Urinary bladder (tissue), 4 donors: ENCODE results near the gene NDOR1. TPM values are rescaled to one million over a fixed set of nuclear protein-coding genes. Genes with fewer than 3 reads are reported as not detected.
"Not testable (repeated sequence)": the region's sequence is repeated elsewhere in the genome, so short reads cannot be mapped to it uniquely, and the experiment has no call there.

Source experiments
- DNase-seq: peaks from one replicate; pipeline ENCODE4 v3.0.0-alpha.2; 2015; ENCODE audit errors: extremely low spot score
- H3K27ac ChIP-seq: one replicate; pipeline ENCODE4 v1.5.1; 2013; ENCODE audit warnings: low read depth, mild to moderate bottlenecking, moderate library complexity
- H3K36me3 ChIP-seq: one replicate; pipeline ENCODE4 v1.6.1; 2013; ENCODE audit warnings: mild to moderate bottlenecking, moderate library complexity; ENCODE audit not compliant: insufficient read depth
- H3K4me1 ChIP-seq: one replicate; pipeline ENCODE4 v1.6.1; 2013; ENCODE audit warnings: mild to moderate bottlenecking, moderate library complexity; ENCODE audit not compliant: insufficient read depth
- H3K4me3 ChIP-seq: one replicate; pipeline ENCODE4 v1.5.1; 2013; ENCODE audit warnings: low read depth, low read length
- WGBS: extraction: QIAGEN DNeasy Blood & Tissue Kit; methylation state at CpG from one replicate; pipeline ENCODE4 v1.1.7; 2013; 5-methylcytosine and 5-hydroxymethylcytosine counted together
- polyA plus RNA-seq: library from polyadenylated mRNA; stranded (reverse); fragments of 200-250 nt; gene quantifications from one replicate; pipeline ENCODE4 v1.2.3, GENCODE V29; 2013
- small RNA-seq: library from RNA; depleted of rRNA; stranded (forward); fragments of <200 nt; gene quantifications from one replicate; pipeline ENCODE3, GENCODE V24; 2014
- total RNA-seq: library from RNA; depleted of rRNA; stranded (reverse); fragments of >200 nt; gene quantifications from one replicate; pipeline ENCODE4 v1.2.3, GENCODE V29; 2014
- donor health status: healthy with polysubstance abuse.
- donor health status: healthy.

The NDOR1 gene
- total and polyA plus RNA-seq, 2 donors: 3.2 to 10.4 TPM

DNA sequence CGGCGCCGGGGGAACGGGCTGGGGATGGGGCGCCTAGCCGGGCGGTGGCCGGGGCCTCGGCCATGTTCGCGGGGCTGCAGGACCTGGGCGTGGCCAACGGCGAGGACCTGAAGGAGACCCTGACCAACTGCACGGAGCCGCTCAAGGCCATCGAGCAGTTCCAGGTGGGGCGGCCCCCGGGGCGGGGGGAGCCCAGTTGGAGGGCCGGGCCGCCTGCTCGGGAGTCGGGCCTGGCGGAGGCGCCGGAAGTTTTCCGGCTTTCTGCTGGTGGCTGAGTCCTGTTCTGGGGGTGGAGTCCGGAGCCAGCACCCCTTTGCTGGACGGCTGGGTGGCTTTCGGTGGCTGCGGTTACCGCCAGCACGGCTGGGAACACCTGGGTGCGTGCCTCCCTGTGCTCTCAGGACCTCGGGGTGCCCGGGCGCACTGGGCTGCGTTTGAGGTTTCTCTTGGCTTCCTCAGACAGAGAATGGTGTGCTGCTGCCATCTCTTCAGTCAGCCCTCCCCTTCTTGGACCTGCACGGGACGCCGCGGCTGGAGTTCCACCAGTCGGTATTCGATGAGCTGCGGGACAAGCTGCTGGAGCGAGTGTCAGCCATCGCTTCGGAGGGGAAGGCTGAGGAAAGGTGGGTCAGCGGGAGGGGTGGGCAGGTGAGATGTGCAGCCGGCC is 50.1 kb downstream of the NDOR1 start:
- no peaks in the 10 kb centered on the region for H3K36me3 ChIP-seq
- peak overlapping the region; percentile 98 for H3K4me3 ChIP-seq
- WGBS: 2% methylated on average over 51 of the region's 51 CpGs
- no peaks in the 10 kb centered on the region for H3K4me1 ChIP-seq
- DNase-seq: no peak
- peak overlapping the region; percentile 70 for H3K27ac ChIP-seq

DNA sequence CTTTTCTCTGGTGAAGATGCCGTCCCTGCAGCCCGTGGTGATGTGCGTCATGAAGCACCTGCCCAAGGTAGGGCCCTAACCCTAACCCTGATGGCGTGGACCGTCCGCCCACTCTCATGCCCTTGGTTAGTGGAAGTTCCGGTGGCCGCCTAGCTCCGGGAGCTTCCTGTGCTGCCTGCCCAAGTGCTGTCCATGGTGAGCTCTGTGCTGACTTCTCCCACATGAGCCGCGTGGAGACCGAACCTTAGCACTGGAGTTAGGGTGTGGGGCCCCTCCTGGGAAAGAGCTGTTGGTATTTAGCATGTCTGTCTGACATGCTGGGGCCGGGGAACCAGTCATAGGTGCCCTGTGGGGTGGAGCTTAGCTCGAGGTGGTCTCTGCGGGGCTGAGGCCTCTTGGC is 50.9 kb downstream of the NDOR1 start:
- DNase-seq: no peak
- Histone ChIP-seq H3K36me3 (no peaks in the 10 kb centered on the region), H3K4me3 (peak overlapping the region; percentile 98), H3K27ac (no peak overlapping the region), H3K4me1 (no peaks in the 10 kb centered on the region)
- 84% methylated on average over 15 of the region's 15 CpGs for WGBS

DNA sequence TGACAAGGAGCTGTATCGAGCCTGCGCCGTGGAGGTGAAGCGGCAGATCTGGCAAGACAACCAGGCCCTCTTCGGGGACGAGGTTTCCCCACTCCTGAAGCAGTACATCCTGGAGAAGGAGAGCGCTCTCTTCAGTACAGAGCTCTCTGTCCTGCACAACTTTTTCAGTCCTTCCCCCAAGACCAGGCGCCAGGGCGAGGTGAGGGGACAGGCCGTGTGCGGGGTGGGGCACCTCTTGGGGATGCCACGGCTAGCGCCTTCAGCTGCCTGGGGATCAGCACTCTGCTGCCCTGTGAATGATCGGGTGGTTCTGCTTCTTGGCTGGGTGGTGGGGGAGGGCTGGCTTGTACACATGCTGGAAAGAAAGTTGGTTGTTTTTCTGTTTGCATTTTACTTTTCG is 51.4 kb downstream of the NDOR1 start:
- H3K4me3 ChIP-seq: no peak overlapping the region
- no peaks in the 10 kb centered on the region for H3K36me3 ChIP-seq
- H3K27ac ChIP-seq: no peak overlapping the region
- H3K4me1 ChIP-seq: no peaks in the 10 kb centered on the region
- WGBS: 95% methylated on average over 15 of the region's 15 CpGs
- DNase-seq: no peak

DNA sequence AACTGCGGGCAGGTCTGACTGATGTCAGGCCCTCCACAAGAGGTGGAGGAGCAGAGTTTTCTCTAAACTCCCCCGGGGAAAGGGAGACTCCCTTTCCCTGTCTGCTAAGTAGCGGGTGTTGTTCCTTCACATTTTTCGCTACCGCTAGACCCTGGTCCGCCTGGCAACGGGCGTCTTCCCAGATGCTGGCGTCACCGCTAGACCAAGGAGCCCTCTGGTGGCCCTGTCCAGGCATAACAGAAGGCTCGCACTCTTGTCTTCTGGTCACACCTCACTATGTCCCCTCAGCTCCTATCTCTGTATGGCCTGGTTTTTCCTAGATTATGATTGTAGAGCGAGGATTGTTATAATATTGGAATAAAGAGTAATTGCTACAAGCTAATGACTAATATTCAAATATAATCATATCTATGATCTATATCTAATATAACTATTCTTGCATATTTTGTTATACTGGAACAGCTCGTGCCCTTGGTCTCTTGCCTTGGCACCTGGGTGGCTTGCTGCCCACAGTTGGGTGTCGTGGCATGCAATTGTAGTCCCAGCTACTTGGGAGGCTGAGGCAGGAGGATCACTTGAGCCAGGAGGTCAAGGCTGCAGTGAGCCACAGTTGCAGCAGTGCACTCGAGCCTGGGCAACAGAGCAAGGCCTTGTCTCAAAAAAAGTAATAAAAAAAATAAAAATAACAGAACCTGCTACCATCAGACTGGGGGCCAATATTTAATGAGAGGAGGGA is 56.8 kb downstream of the NDOR1 start:
- H3K4me3 ChIP-seq, H3K4me1 ChIP-seq, H3K36me3 ChIP-seq, H3K27ac ChIP-seq, DNase-seq: not testable (repeated sequence)
- WGBS: 39% methylated on average over 15 of the region's 15 CpGs

DNA sequence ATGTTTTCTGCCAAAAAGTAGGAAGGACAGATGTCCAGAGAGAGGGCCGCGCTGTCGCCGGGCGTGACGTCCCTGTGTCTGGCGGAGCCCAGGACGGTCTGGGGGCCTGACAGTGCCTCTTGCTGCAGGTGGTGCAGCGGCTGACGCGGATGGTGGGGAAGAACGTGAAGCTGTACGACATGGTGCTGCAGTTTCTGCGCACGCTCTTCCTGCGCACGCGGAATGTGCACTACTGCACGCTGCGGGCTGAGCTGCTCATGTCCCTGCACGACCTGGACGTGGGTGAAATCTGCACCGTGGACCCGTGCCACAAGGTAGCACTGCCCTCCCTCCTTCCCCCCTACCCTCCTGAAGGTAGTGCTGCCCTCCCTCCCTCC is 57.4 kb downstream of the NDOR1 start:
- Histone ChIP-seq H3K4me3 (no peak overlapping the region), H3K4me1 (no peaks in the 10 kb centered on the region), H3K36me3 (peaks cover 3% of the 10 kb centered on the region), H3K27ac (no peak overlapping the region)
- no peak for DNase-seq
- 89% methylated on average over 24 of the region's 24 CpGs for WGBS

DNA sequence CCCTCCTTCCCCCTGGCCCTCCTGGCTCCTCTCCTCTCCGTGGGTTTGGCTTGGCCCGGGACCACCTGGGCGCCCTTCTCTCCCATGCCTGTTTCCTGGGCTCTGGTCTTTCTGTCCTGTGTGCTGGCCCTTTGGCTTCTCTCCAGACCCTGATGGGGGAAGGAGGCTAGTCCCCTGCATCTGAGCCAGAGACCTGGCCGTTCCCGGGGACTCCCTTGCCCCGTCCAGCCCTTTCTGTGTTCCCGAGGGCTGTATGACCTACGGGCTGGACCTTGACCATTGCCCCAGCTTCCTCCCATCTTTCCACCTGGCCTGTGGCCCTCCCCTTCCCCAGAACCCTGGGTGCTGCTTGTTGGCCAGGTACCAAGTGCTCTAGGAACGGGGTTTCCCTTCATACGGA is 58.0 kb downstream of the NDOR1 start:
- Histone ChIP-seq H3K27ac (no peak overlapping the region), H3K4me3 (no peak overlapping the region), H3K36me3 (peaks cover 3% of the 10 kb centered on the region), H3K4me1 (no peaks in the 10 kb centered on the region)
- WGBS: 78% methylated on average over 10 of the region's 10 CpGs
- no peak for DNase-seq

DNA sequence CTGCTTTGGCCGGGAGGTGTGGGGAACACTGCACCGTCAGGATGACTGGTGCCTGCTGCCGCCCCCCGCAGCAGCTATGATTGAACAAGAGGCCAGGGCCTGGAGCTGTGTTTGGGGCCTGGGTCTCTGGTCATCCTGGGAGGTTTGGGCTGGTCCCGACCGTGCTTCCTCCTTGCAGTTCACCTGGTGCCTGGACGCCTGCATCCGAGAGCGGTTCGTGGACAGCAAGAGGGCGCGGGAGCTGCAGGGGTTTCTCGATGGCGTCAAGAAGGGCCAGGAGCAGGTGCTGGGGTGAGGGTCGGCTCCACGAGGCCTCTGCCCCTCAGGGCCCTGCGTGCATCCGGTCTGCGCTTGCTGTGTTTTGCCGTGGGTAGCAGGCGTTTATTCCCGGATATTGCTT is 58.6 kb downstream of the NDOR1 start:
- Histone ChIP-seq H3K27ac (no peak overlapping the region), H3K4me1 (no peaks in the 10 kb centered on the region), H3K36me3 (peaks cover 3% of the 10 kb centered on the region), H3K4me3 (no peak overlapping the region)
- no peak for DNase-seq
- WGBS: 95% methylated on average over 22 of the region's 22 CpGs

DNA sequence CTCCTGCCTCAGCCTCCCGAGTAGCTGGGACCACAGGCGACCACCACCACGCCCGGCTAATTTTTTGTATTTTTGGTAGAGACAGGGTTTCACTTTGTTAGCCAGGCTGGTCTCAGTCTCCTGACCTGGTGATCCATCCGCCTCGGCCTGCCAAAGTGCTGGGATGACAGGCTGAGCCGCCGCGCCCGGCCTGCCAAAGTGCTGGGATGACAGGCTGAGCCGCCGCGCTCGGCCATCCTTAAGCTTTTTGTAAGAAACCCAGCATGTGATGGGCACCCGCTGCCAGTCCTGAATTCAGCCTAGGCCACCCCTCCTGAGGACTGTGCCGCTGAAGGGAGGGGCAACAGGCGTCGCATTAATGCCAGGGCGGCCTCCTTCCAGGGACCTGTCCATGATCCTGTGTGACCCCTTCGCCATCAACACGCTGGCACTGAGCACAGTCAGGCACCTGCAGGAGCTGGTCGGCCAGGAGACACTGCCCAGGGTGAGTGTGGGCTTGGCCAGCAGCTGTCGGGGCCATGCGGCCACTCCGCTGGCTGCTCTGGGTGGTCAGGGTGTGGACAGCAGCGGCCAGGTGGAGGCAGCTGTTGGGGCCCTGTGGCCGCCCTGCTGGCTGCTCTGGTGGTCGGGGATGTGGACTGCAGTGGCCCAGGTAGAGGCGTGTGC is 60.1 kb downstream of the NDOR1 start:
- H3K4me1 ChIP-seq: no peaks in the 10 kb centered on the region
- WGBS: 92% methylated on average over 29 of the region's 29 CpGs
- no peak overlapping the region for H3K27ac ChIP-seq
- no peak overlapping the region for H3K4me3 ChIP-seq
- DNase-seq: no peak
- H3K36me3 ChIP-seq: peaks cover 3% of the 10 kb centered on the region

DNA sequence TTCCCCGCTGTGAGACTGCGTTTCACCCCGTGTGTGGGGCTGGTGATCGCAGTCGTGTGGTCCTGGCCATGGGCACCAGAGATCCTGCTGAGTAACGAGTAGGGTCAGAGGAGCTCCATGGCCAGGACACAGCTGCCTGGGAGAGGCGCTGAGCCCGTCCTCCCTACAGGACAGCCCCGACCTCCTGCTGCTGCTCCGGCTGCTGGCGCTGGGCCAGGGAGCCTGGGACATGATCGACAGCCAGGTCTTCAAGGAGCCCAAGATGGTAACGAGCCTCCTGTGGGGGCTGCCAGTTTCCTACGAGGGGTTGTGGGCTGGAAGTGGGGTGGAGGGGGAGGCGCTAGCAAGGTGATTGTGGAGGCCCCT is 60.6 kb downstream of the NDOR1 start:
- 88% methylated on average over 15 of the region's 15 CpGs for WGBS
- H3K36me3 ChIP-seq: peaks cover 3% of the 10 kb centered on the region
- DNase-seq: no peak
- H3K4me3 ChIP-seq: no peak overlapping the region
- H3K4me1 ChIP-seq: no peaks in the 10 kb centered on the region
- no peak overlapping the region for H3K27ac ChIP-seq

Small RNA genes lying within 50 kb of the gene (small RNA-seq; reads per million reads assigned to genes)
- not detected for gene MIR3621

Other genes with a start within 250 kb of the NDOR1 start
Only the 30 nearest of the 31 such genes appear.
- 3.3 TPM for gene PTGDS, start 228.2 kb upstream of the NDOR1 start, total RNA-seq
- 71.8 TPM for gene PTGDS, start 228.2 kb upstream of the NDOR1 start, polyA plus RNA-seq
- gene LCNL1, start 222.7 kb upstream of the NDOR1 start, total RNA-seq: 0.11 TPM
- 0.30 TPM for gene LCNL1, start 222.7 kb upstream of the NDOR1 start, polyA plus RNA-seq
- gene PAXX, start 213.3 kb upstream of the NDOR1 start, total RNA-seq: 9.3 TPM
- 55.4 TPM for gene PAXX, start 213.3 kb upstream of the NDOR1 start, polyA plus RNA-seq
- 3.6 TPM for gene CLIC3, start 209.1 kb upstream of the NDOR1 start, total RNA-seq
- 11.0 TPM for gene CLIC3, start 209.1 kb upstream of the NDOR1 start, polyA plus RNA-seq
- 11.1 TPM for gene ABCA2, start 177.5 kb upstream of the NDOR1 start, total RNA-seq
- gene ABCA2, start 177.5 kb upstream of the NDOR1 start, polyA plus RNA-seq: 30.8 TPM
- not detected for gene FUT7, start 173.6 kb upstream of the NDOR1 start, total RNA-seq
- gene FUT7, start 173.6 kb upstream of the NDOR1 start, polyA plus RNA-seq: 0.18 TPM
- gene NPDC1, start 159.5 kb upstream of the NDOR1 start, total RNA-seq: 17.9 TPM
- gene NPDC1, start 159.5 kb upstream of the NDOR1 start, polyA plus RNA-seq: 120 TPM
- 6.4 TPM for gene ENTPD2, start 151.6 kb upstream of the NDOR1 start, total RNA-seq
- gene ENTPD2, start 151.6 kb upstream of the NDOR1 start, polyA plus RNA-seq: 2.8 TPM
- gene SAPCD2, start 135.1 kb upstream of the NDOR1 start, total RNA-seq: 3.2 TPM
- gene SAPCD2, start 135.1 kb upstream of the NDOR1 start, polyA plus RNA-seq: 0.63 TPM
- 4.0 TPM for gene UAP1L1, start 128.2 kb upstream of the NDOR1 start, total RNA-seq
- gene UAP1L1, start 128.2 kb upstream of the NDOR1 start, polyA plus RNA-seq: 11.5 TPM
- 29.1 TPM for gene MAN1B1, start 118.7 kb upstream of the NDOR1 start, total RNA-seq
- 38.5 TPM for gene MAN1B1, start 118.7 kb upstream of the NDOR1 start, polyA plus RNA-seq
- gene DPP7, start 91.0 kb upstream of the NDOR1 start, total RNA-seq: 18.5 TPM
- gene DPP7, start 91.0 kb upstream of the NDOR1 start, polyA plus RNA-seq: 162 TPM
- 0.26 TPM for gene GRIN1, start 66.5 kb upstream of the NDOR1 start, total RNA-seq
- gene GRIN1, start 66.5 kb upstream of the NDOR1 start, polyA plus RNA-seq: 0.18 TPM
- gene LRRC26, start 35.6 kb upstream of the NDOR1 start, total RNA-seq: not detected
- not detected for gene LRRC26, start 35.6 kb upstream of the NDOR1 start, polyA plus RNA-seq
- not detected for gene TMEM210, start 33.6 kb upstream of the NDOR1 start, total RNA-seq
- gene TMEM210, start 33.6 kb upstream of the NDOR1 start, polyA plus RNA-seq: not detected
- 18.6 TPM for gene ANAPC2, start 17.1 kb upstream of the NDOR1 start, total RNA-seq
- gene ANAPC2, start 17.1 kb upstream of the NDOR1 start, polyA plus RNA-seq: 40.3 TPM
- 21.4 TPM for gene SSNA1, start 17.0 kb upstream of the NDOR1 start, total RNA-seq
- gene SSNA1, start 17.0 kb upstream of the NDOR1 start, polyA plus RNA-seq: 94.1 TPM
- 3.0 TPM for gene TPRN, start 5.0 kb upstream of the NDOR1 start, total RNA-seq
- 9.3 TPM for gene TPRN, start 5.0 kb upstream of the NDOR1 start, polyA plus RNA-seq
- 24.2 TPM for gene TMEM203, start 52 bp upstream of the NDOR1 start, total RNA-seq
- gene TMEM203, start 52 bp upstream of the NDOR1 start, polyA plus RNA-seq: 41.2 TPM
- not detected for gene RNF208, start 16.5 kb downstream of the NDOR1 start, total RNA-seq
- gene RNF208, start 16.5 kb downstream of the NDOR1 start, polyA plus RNA-seq: 8.1 TPM
- 0.42 TPM for gene CYSRT1, start 19.5 kb downstream of the NDOR1 start, total RNA-seq
- 0.71 TPM for gene CYSRT1, start 19.5 kb downstream of the NDOR1 start, polyA plus RNA-seq
- not detected for gene RNF224, start 21.8 kb downstream of the NDOR1 start, total RNA-seq
- gene RNF224, start 21.8 kb downstream of the NDOR1 start, polyA plus RNA-seq: 0.09 TPM
- gene SLC34A3, start 25.2 kb downstream of the NDOR1 start, total RNA-seq: not detected
- 0.05 TPM for gene SLC34A3, start 25.2 kb downstream of the NDOR1 start, polyA plus RNA-seq
- 57.9 TPM for gene TUBB4B, start 35.6 kb downstream of the NDOR1 start, total RNA-seq
- gene TUBB4B, start 35.6 kb downstream of the NDOR1 start, polyA plus RNA-seq: 239 TPM
- not detected for gene STPG3, start 45.6 kb downstream of the NDOR1 start, total RNA-seq
- not detected for gene STPG3, start 45.6 kb downstream of the NDOR1 start, polyA plus RNA-seq
- 28.9 TPM for gene NELFB, start 49.6 kb downstream of the NDOR1 start, total RNA-seq
- gene NELFB, start 49.6 kb downstream of the NDOR1 start, polyA plus RNA-seq: 64.2 TPM
- 2.0 TPM for gene TOR4A, start 72.0 kb downstream of the NDOR1 start, total RNA-seq
- 8.1 TPM for gene TOR4A, start 72.0 kb downstream of the NDOR1 start, polyA plus RNA-seq
- gene NRARP, start 96.6 kb downstream of the NDOR1 start, total RNA-seq: 6.3 TPM
- 6.5 TPM for gene NRARP, start 96.6 kb downstream of the NDOR1 start, polyA plus RNA-seq
- gene EXD3, start 217.5 kb downstream of the NDOR1 start, total RNA-seq: 7.5 TPM
- gene EXD3, start 217.5 kb downstream of the NDOR1 start, polyA plus RNA-seq: 12.0 TPM
- gene NOXA1, start 217.7 kb downstream of the NDOR1 start, total RNA-seq: 0.90 TPM
- 3.0 TPM for gene NOXA1, start 217.7 kb downstream of the NDOR1 start, polyA plus RNA-seq